Gastroesophageal sphincter (tissue), 4 donors: Measurements from ENCODE around the gene SNX33. TPM values are rescaled to one million over a fixed set of nuclear protein-coding genes. Genes with fewer than 3 reads are reported as not detected.

ENCODE experiments used
- ATAC-seq: fragments of 150-250 bp; one replicate; pipeline ENCODE4 v1.9.1; 2016; ENCODE audit warnings: mild to moderate bottlenecking, moderate library complexity
- H3K27ac ChIP-seq, 4 donors: fragments of 200-600 bp; sonication (generic) in 3 of 4; 1 replicate in 3 of 4; 2 replicates in 1 of 4; pipeline ENCODE4 v1.5.1; 2016 to 2019
- H3K27me3 ChIP-seq: fragments of 200-600 bp; sonication (generic); one replicate; pipeline ENCODE4 v1.5.1; 2019
- H3K36me3 ChIP-seq, 2 donors: fragments of 200-600 bp; sonication (generic); one replicate each; pipeline ENCODE4 v1.5.1; 2019; ENCODE audit warnings: control low read depth in 1 of 2
- H3K4me1 ChIP-seq, 3 donors: fragments of 200-600 bp; sonication (generic); 1 replicate in 2 of 3; 2 replicates in 1 of 3; pipeline ENCODE4 v1.5.1; 2016 to 2019; ENCODE audit warnings: control low read depth in 2 of 3
- H3K4me3 ChIP-seq, 2 donors: fragments of 200-600 bp; sonication (generic); one replicate each; pipeline ENCODE4 v1.5.1; 2019; ENCODE audit warnings: mild to moderate bottlenecking in 1 of 2, moderate library complexity in 1 of 2
- H3K9me3 ChIP-seq, 3 donors: fragments of 200-600 bp; sonication (generic); one replicate each; pipeline ENCODE4 v1.5.1; 2017 to 2019; ENCODE audit warnings: control low read depth in 2 of 3
- CTCF ChIP-seq, 4 experiments: fragments of 200-600 bp in 2 of 4; fragments of 450-650 bp in 2 of 4; sonication (generic) in 1 of 4; IDR thresholded peaks; one replicate each; pipeline ENCODE4 v1.5.1; 2017 to 2019; ENCODE audit warnings: antibody characterized with exemption in 4 of 4, mild to moderate bottlenecking in 2 of 4, moderate library complexity in 2 of 4
- EP300 ChIP-seq: sonication (generic); formaldehyde crosslinking; IDR thresholded peaks from one replicate; pipeline ENCODE4 v1.6.1; 2017; ENCODE audit warnings: antibody characterized with exemption, mild to moderate bottlenecking
- POLR2A ChIP-seq, 2 donors: fragments of 450-650 bp; IDR thresholded peaks; one replicate each; pipeline ENCODE4 v1.6.1; 2017; ENCODE audit warnings: antibody characterized with exemption in 2 of 2, mild to moderate bottlenecking in 2 of 2, moderate library complexity in 1 of 2
- POLR2AphosphoS5 ChIP-seq: sonication (generic); formaldehyde crosslinking; IDR thresholded peaks from one replicate; pipeline ENCODE4 v1.6.1; 2017; ENCODE audit warnings: antibody characterized with exemption
- WGBS, 2 donors: methylation state at CpG; one replicate each; pipeline ENCODE4 v1.1.5; 2018; ENCODE audit warnings: low coverage in 1 of 2; 5-methylcytosine and 5-hydroxymethylcytosine counted together
- total RNA-seq, 4 donors: library from RNA; depleted of rRNA; stranded (reverse); fragments of >200 nt; gene quantifications; one replicate each; pipeline ENCODE4 v1.1.0, GENCODE V29; 2016

The SNX33 gene
- total RNA-seq, 4 donors from 2014 or later = 32.8 to 51.5 (median 41.2) TPM

- Histone ChIP-seq H3K36me3 (peaks cover 0 to 9% of the 10 kb centered on the region in 2 donors), H3K4me3 (peak overlapping the region; percentile 86 to 90), H3K9me3 (no peaks in the 10 kb centered on the region), H3K27me3 (no peaks in the 10 kb centered on the region), H3K4me1 (peaks cover 2 to 67% (median 48%) of the 10 kb centered on the region in 3 donors), H3K27ac (peak overlapping the region; percentile 92 to 98 (median 96))
- WGBS, 2 donors = 0 to 1% methylated on average over 15 to 16 of the region's 34 CpGs
- ATAC-seq = peak; percentile 23
- TF ChIP-seq POLR2A (IDR thresholded peaks at IDR 0.05) (no peak), CTCF (IDR thresholded peaks at IDR 0.05) (peak in 1 of 4 experiments; percentile 0)
These were observed 666 bp downstream of the SNX33 start for GRCh38 chr15:75648156-75649000.

- Histone ChIP-seq H3K27me3 (no peaks in the 10 kb centered on the region), H3K4me3 (peak overlapping the region; percentile 86 to 90), H3K27ac (peak overlapping the region; percentile 92 to 98 (median 96)), H3K4me1 (peaks cover 2 to 75% (median 55%) of the 10 kb centered on the region in 3 donors), H3K36me3 (peaks cover 0 to 12% of the 10 kb centered on the region in 2 donors), H3K9me3 (no peaks in the 10 kb centered on the region)
- TF ChIP-seq POLR2AphosphoS5 = no peak
- TF ChIP-seq CTCF (IDR thresholded peaks at IDR 0.05) = no peak
- TF ChIP-seq EP300 = no peak
- TF ChIP-seq POLR2A (IDR thresholded peaks at IDR 0.05) = no peak
- no peak for ATAC-seq
- WGBS, 2 donors = 65 to 90% methylated on average over 2 to 4 of the region's 19 CpGs
These were observed 1.5 kb downstream of the SNX33 start for GRCh38 chr15:75649045-75649761.

- Histone ChIP-seq H3K9me3 (no peaks in the 10 kb centered on the region), H3K27ac (peak overlapping the region in 3 of 4 donors; percentile 95 to 98 (median 97)), H3K4me1 (peaks cover 2 to 81% (median 61%) of the 10 kb centered on the region in 3 donors), H3K4me3 (peak overlapping the region in 1 of 2 donors; percentile 86), H3K36me3 (peaks cover 0 to 19% of the 10 kb centered on the region in 2 donors), H3K27me3 (no peaks in the 10 kb centered on the region)
- TF ChIP-seq EP300 (no peak), CTCF (IDR thresholded peaks at IDR 0.05) (no peak), POLR2A (IDR thresholded peaks at IDR 0.05) (no peak), POLR2AphosphoS5 (no peak)
- no peak for ATAC-seq
- WGBS, 2 donors = 82% methylated on average over 3 of the region's 18 CpGs; no CpG with 5 or more reads in 1 of the 2 donors
These were observed 2.1 kb downstream of the SNX33 start for GRCh38 chr15:75649848-75650247.

DNA sequence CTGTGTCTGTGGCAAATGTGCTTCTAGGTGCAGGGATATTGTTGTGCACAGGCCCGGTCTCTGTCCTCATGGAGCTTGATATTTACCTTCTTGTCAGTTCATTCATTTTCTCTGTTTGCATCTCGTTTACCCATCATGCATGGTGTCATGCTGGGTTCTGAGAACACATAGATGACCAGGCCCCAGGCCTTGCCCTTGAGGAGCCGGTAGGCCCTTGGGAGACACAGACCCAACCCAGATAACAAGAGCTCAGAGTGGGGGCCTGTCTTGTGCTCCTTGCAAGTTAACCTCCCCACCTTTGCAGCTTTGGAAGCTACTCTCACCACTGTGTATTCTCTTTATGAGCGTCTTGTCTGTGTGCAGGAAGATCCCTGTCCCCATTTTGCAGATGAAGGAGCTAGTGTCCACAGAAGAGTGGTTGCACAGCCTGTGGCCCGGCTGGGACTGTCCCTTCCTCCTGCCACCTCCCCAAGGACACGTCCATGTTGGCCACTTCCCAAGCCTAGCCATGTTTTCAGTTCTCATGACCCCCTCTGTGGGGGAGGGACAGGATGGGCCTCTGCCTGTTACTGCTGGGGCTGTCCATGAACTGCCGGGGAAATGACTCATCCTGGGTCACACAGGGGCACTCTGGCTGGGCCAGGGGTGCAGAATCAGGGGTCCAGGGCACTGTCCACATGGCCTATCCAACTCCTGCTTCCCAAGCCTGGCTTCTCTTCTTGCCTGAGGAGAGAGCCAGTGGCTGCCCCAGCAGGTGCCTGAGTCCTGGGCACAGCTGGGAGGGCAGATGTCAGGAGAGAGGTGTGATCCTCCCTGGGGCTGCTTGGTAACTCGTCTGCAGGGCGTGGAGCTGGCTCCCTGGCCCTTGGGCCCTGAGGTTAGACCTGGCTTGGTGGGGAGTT lies 3.4 kb downstream of the SNX33 start:
- WGBS, 2 donors = 31 to 49% methylated on average over 2 to 3 of the region's 9 CpGs
- Histone ChIP-seq H3K27ac (peak overlapping the region in 3 of 4 donors; percentile 65 to 97 (median 95)), H3K27me3 (no peaks in the 10 kb centered on the region), H3K4me3 (peak overlapping the region; percentile 3 to 86), H3K9me3 (no peaks in the 10 kb centered on the region), H3K4me1 (peaks cover 2 to 86% (median 66%) of the 10 kb centered on the region in 3 donors), H3K36me3 (peaks cover 0 to 30% of the 10 kb centered on the region in 2 donors)
- no peak for TF ChIP-seq EP300
- TF ChIP-seq CTCF (IDR thresholded peaks at IDR 0.05) = no peak
- TF ChIP-seq POLR2AphosphoS5 = no peak
- TF ChIP-seq POLR2A (IDR thresholded peaks at IDR 0.05) = no peak
- no peak for ATAC-seq
